NB4 (cell line): Measurements from ENCODE around the gene ADGRG4.
A peak's percentile ranks its signal among the peaks of the same experiment; 100 is the strongest.

Source experiments
- CTCF ChIP-seq: IDR thresholded peaks from one replicate; pipeline ENCODE4 v1.5.1; 2012; ENCODE audit warnings: low read depth, low read length
- MYC ChIP-seq: IDR thresholded peaks from 2 replicates; pipeline ENCODE4 v1.6.1; 2011; ENCODE audit warnings: low read depth, low read length
- POLR2A ChIP-seq: IDR thresholded peaks from 2 replicates; pipeline ENCODE4 v1.6.1; 2011; ENCODE audit warnings: mild to moderate bottlenecking; ENCODE audit not compliant: insufficient read length; ENCODE audit errors: extremely low read depth

- TF ChIP-seq CTCF (peak; percentile 11), MYC (no peak), POLR2A (no peak)
Observed at GRCh38 chrX:136304493-136304892, 3.7 kb downstream of the ADGRG4 start.
